PC-9 (cell line): ENCODE measurements around the gene RFTN1. TPM values are rescaled to one million over a fixed set of nuclear protein-coding genes. Genes with fewer than 3 reads are reported as not detected.

Experiments
- Bru-seq: library from RNA; stranded (reverse); fragments of 400-500 nt; gene quantifications from one replicate; lab custom pipeline; 2021; lab: Mats Ljungman, UMichigan
- BruChase-seq, 2 experiments: library from RNA; stranded (reverse); fragments of 400-500 nt; gene quantifications; one replicate each; lab custom pipeline; 2021; lab: Mats Ljungman, UMichigan
- BruUV-seq: library from RNA; stranded (reverse); fragments of 400-500 nt; replicated peaks from 2 replicates; lab custom pipeline; 2021; lab: Mats Ljungman, UMichigan
- CTCF ChIA-PET: fragments of 300-600 bp; sonication (Branson Sonifier 250); formaldehyde crosslinking; loops from one replicate; lab custom pipeline; 2022; ENCODE audit warnings: antibody characterized with exemption; lab: Charles Lee
- POLR2A ChIA-PET: fragments of 300-600 bp; sonication (Branson Sonifier 250); formaldehyde crosslinking; loops from one replicate; lab custom pipeline; 2022; ENCODE audit warnings: antibody characterized with exemption; ENCODE audit not compliant: unreplicated experiment; lab: Charles Lee
- DNase-seq, 2 experiments: peaks; one replicate each; pipeline versions ENCODE4 v3.0.0 to v3.0.0-alpha.2; 2015 to 2022; ENCODE audit warnings: mixed read lengths in 1 of 2
- H2AFZ ChIP-seq: fragments of 200-600 bp; sonication (generic); 2 replicates; pipeline ENCODE4 v1.8.1; 2017; ENCODE audit warnings: antibody characterized with exemption
- H3F3A ChIP-seq: fragments of 200-600 bp; sonication (generic); 2 replicates; pipeline ENCODE4 v1.8.1; 2017; ENCODE audit warnings: antibody characterized with exemption, mild to moderate bottlenecking, low read depth; ENCODE audit not compliant: insufficient read depth
- H3K27ac ChIP-seq: fragments of 200-600 bp; sonication (generic); 2 replicates; pipeline ENCODE4 v1.6.1; 2016; ENCODE audit warnings: mixed run types
- H3K27me3 ChIP-seq: fragments of 200-600 bp; sonication (generic); 2 replicates; pipeline ENCODE4 v1.6.1; 2016; ENCODE audit warnings: low read depth, mixed run types; ENCODE audit not compliant: insufficient read depth
- H3K36me3 ChIP-seq: fragments of 200-600 bp; sonication (generic); 2 replicates; pipeline ENCODE4 v1.6.1; 2016; ENCODE audit warnings: low read depth, mixed run types
- H3K4me1 ChIP-seq: fragments of 200-600 bp; sonication (generic); replicated peaks from 2 replicates; pipeline ENCODE4 v1.6.1; 2016; ENCODE audit warnings: mixed run types; ENCODE audit not compliant: insufficient read depth
- H3K4me2 ChIP-seq: fragments of 200-600 bp; sonication (generic); 2 replicates; pipeline ENCODE4 v1.6.1; 2017; ENCODE audit warnings: mixed run types
- H3K4me3 ChIP-seq: fragments of 200-600 bp; sonication (generic); 2 replicates; pipeline ENCODE4 v1.6.1; 2016; ENCODE audit warnings: mixed run types
- H3K79me2 ChIP-seq: fragments of 200-600 bp; sonication (generic); 2 replicates; pipeline ENCODE4 v1.6.1; 2017; ENCODE audit warnings: low read depth, mixed run types
- H3K9me2 ChIP-seq: fragments of 200-600 bp; sonication (generic); 2 replicates; pipeline ENCODE4 v1.8.1; 2017; ENCODE audit warnings: mild to moderate bottlenecking; ENCODE audit not compliant: insufficient read depth
- H3K9me3 ChIP-seq: fragments of 200-600 bp; sonication (generic); 2 replicates; pipeline ENCODE4 v1.8.1; 2016; ENCODE audit warnings: low read depth; ENCODE audit not compliant: insufficient read depth
- H4K20me1 ChIP-seq: fragments of 200-600 bp; sonication (generic); 2 replicates; pipeline ENCODE4 v1.8.1; 2017; ENCODE audit not compliant: insufficient read depth
- CTCF ChIP-seq: fragments of 200-600 bp; sonication (generic); conservative IDR thresholded peaks from 2 replicates; pipeline ENCODE4 v1.6.1; 2017; ENCODE audit warnings: mixed run types, antibody characterized with exemption, mild to moderate bottlenecking, moderate library complexity
- EZH2 ChIP-seq: fragments of 200-600 bp; sonication (generic); IDR thresholded peaks from 2 replicates; pipeline ENCODE4 v1.8.0; 2017; ENCODE audit warnings: antibody characterized with exemption, low read depth
- intact Hi-C: fragments of 100-400 bp; cut with micrococcal nuclease; formaldehyde crosslinking; loops from one replicate; pipeline ENCODE4 v1.10.0; 2022; ENCODE audit not compliant: unreplicated experiment
- long read RNA-seq: library from polyadenylated mRNA; stranded (forward); transcript quantifications from one replicate; pipeline ENCODE4 v2.0.0, GENCODE V29; 2022
- total RNA-seq: library from RNA; stranded (reverse); gene quantifications from 2 replicates; pipeline ENCODE4 v1.2.3, GENCODE V29; 2021

The RFTN1 gene
- total RNA-seq (0.41 TPM in 1 of 2 replicates, not detected in the other), Bru-seq, nascent RNA (percentile 13 among the genes with signal in this experiment), BruChase-seq, experiment 1, labeled RNA remaining after a 2-hour chase (percentile 12 among the genes with signal in this experiment), BruChase-seq, experiment 2, labeled RNA remaining after a 6-hour chase (percentile 9 among the genes with signal in this experiment)
- long read RNA-seq, partial matches to known transcripts: 0 of 1 reads
- long read RNA-seq, other reads (novel, unspliced or antisense): 1 of 1 reads

- BruUV-seq: no TSS peak
These were observed at the start of gene RFTN1 for GRCh38 chr3:16513141-16514020. Gene RFTN1 (minus strand): TSS chr3:16513699. CDS start chr3:16493869, 19,830 bp downstream.

GRCh38 chr3:16559653-16560365 is 46.3 kb upstream of the RFTN1 start:
- CTCF ChIA-PET: no interaction called here
- POLR2A ChIA-PET: no interaction called here
- Histone ChIP-seq H3K36me3 (no peaks in the 10 kb centered on the region), H3K9me2 (no peaks in the 10 kb centered on the region; the same call in 1 of the 2 replicates), H4K20me1 (no peaks in the 10 kb centered on the region), H3K27me3 (no peaks in the 10 kb centered on the region), H3K4me3 (no peak overlapping the region), H2AFZ (no peak overlapping the region), H3K27ac (no peak overlapping the region), H3K79me2 (no peaks in the 10 kb centered on the region), H3K9me3 (no peaks in the 10 kb centered on the region), H3K4me1 (no peaks in the 10 kb centered on the region), H3F3A (no peaks in the 10 kb centered on the region), H3K4me2 (no peak overlapping the region)
- no peak for DNase-seq
- intact Hi-C loops: loop anchor here (10.0 kb wide), 2 partner anchors 745 to 1455 kb away; no protein-coding TSS in a partner anchor
- BruUV-seq: no TSS peak
- TF ChIP-seq EZH2: no peak
- no peak for TF ChIP-seq CTCF

More at GRCh38 chr3:16513141-16514020, at the start of gene RFTN1:
- Histone ChIP-seq H3K9me2 (no peaks in the 10 kb centered on the region), H3K4me3 (no peak within 1 kb of the TSS), H3K27me3 (peaks cover 16% of the 10 kb centered on the region; the same call in 1 of the 2 replicates), H3K27ac (no peak within 1 kb of the TSS), H3K9me3 (no peaks in the 10 kb centered on the region), H3F3A (no peaks in the 10 kb centered on the region), H4K20me1 (no peaks in the 10 kb centered on the region), H3K79me2 (no peaks in the 10 kb centered on the region), H2AFZ (no peak within 1 kb of the TSS), H3K36me3 (no peaks in the 10 kb centered on the region), H3K4me2 (no peak within 1 kb of the TSS), H3K4me1 (no peaks in the 10 kb centered on the region)
- no peak for DNase-seq
- TF ChIP-seq CTCF: no peak
- no peak for TF ChIP-seq EZH2
- intact Hi-C loops: no loop called here
- ChIA-PET CTCF (no interaction called here), POLR2A (no interaction called here)

GRCh38 chr3:16554126-16554525 is 40.6 kb upstream of the RFTN1 start:
- DNase-seq: no peak
- no peak overlapping the region for H3K27ac ChIP-seq
- intact Hi-C loops: loop anchor here (5.0 to 10.0 kb wide), 4 partner anchors 287 to 1449 kb away; partner anchors contain the start of gene OXNAD1
- H3F3A ChIP-seq: no peaks in the 10 kb centered on the region
- BruUV-seq: no TSS peak
- POLR2A ChIA-PET: no interaction called here
- H4K20me1 ChIP-seq: no peaks in the 10 kb centered on the region
- H3K79me2 ChIP-seq: no peaks in the 10 kb centered on the region
- no peaks in the 10 kb centered on the region; the same call in 1 of the 2 replicates for H3K9me2 ChIP-seq
- CTCF ChIA-PET: no interaction called here
- no peak overlapping the region for H3K4me2 ChIP-seq
- no peaks in the 10 kb centered on the region for H3K9me3 ChIP-seq
- no peaks in the 10 kb centered on the region for H3K27me3 ChIP-seq
- no peak for TF ChIP-seq CTCF
- no peak for TF ChIP-seq EZH2
- no peaks in the 10 kb centered on the region for H3K4me1 ChIP-seq
- H3K4me3 ChIP-seq: no peak overlapping the region
- H3K36me3 ChIP-seq: no peaks in the 10 kb centered on the region
- no peak overlapping the region for H2AFZ ChIP-seq
